NCI-H187 treated with DMSO at 0.1 percent for 48 hours (cell line): Measurements from ENCODE around the gene KRTAP1-5.
"Not testable (repeated sequence)": the region's sequence is repeated elsewhere in the genome, so short reads cannot be mapped to it uniquely, and the experiment has no call there.

Experiments used
- DNase-seq: peaks from one replicate; lab custom pipeline; 2025; lab: John Stamatoyannopoulos, UW

KRTAP1-5 gene

GRCh38 chr17:41048441-41048840 lies 21.4 kb upstream of the KRTAP1-5 start:
- no peak for DNase-seq

GRCh38 chr17:41046735-41047465 lies 19.9 kb upstream of the KRTAP1-5 start, which contains the start of gene KRTAP2-1:
TSS of gene KRTAP2-1 (minus strand) at chr17:41047316. CDS start at chr17:41047267, 49 bp downstream.
- DNase-seq, result not testable (repeated sequence)

- no peak for DNase-seq
These were observed 15.9 kb upstream of the KRTAP1-5 start for GRCh38 chr17:41042953-41043352.

- not testable (repeated sequence) for DNase-seq
These were observed 14.0 kb upstream of the KRTAP1-5 start, which contains the start of gene KRTAP1-1 for GRCh38 chr17:41040783-41041571. TSS of gene KRTAP1-1 (minus strand) at chr17:41041450. CDS start at chr17:41041397, 53 bp downstream.

GRCh38 chr17:41037853-41038350 lies 10.9 kb upstream of the KRTAP1-5 start:
- no peak for DNase-seq

- DNase-seq, result not testable (repeated sequence)
These were observed 7.4 kb upstream of the KRTAP1-5 start, which contains the start of gene KRTAP1-3 for GRCh38 chr17:41034346-41034935. TSS of gene KRTAP1-3 (minus strand) at chr17:41034874. CDS start at chr17:41034821, 53 bp downstream.

GRCh38 chr17:41029633-41030245 lies 2.7 kb upstream of the KRTAP1-5 start, which contains the start of gene KRTAP1-4:
TSS of gene KRTAP1-4 (minus strand) at chr17:41030195. CDS start at chr17:41030078, 117 bp downstream.
- no peak for DNase-seq

GRCh38 chr17:41024697-41025096 lies 2.3 kb downstream of the KRTAP1-5 start:
- DNase-seq, result no peak

- no peak for DNase-seq
These were observed 6.7 kb downstream of the KRTAP1-5 start for GRCh38 chr17:41020336-41020735.

GRCh38 chr17:41019415-41019814 lies 7.6 kb downstream of the KRTAP1-5 start:
- no peak for DNase-seq

- DNase-seq, result no peak
These were observed 8.5 kb downstream of the KRTAP1-5 start for GRCh38 chr17:41018541-41018940.

- no peak for DNase-seq
These were observed 10.3 kb downstream of the KRTAP1-5 start for GRCh38 chr17:41016578-41017215.

- DNase-seq, result no peak
These were observed 11.6 kb downstream of the KRTAP1-5 start for GRCh38 chr17:41015454-41015853.

- no peak for DNase-seq
These were observed 13.4 kb downstream of the KRTAP1-5 start for GRCh38 chr17:41013606-41014005.

- DNase-seq, result no peak
These were observed 13.8 kb downstream of the KRTAP1-5 start for GRCh38 chr17:41013181-41013580.

- DNase-seq, result no peak
These were observed 14.5 kb downstream of the KRTAP1-5 start for GRCh38 chr17:41012326-41013120.

- DNase-seq, result no peak
These were observed 16.6 kb downstream of the KRTAP1-5 start for GRCh38 chr17:41010441-41010840.

GRCh38 chr17:41009936-41010335 lies 17.1 kb downstream of the KRTAP1-5 start:
- no peak for DNase-seq

- no peak for DNase-seq
These were observed 17.7 kb downstream of the KRTAP1-5 start for GRCh38 chr17:41009301-41009760.

- DNase-seq, result no peak
These were observed 18.2 kb downstream of the KRTAP1-5 start, which contains the start of gene KRTAP3-1 for GRCh38 chr17:41008811-41009210. TSS of gene KRTAP3-1 (minus strand) at chr17:41009128. CDS start at chr17:41009074, 54 bp downstream.
